Adrenal gland (tissue), 12 donors: Measurements from ENCODE around the gene PNPLA5. TPM values are rescaled to one million over a fixed set of nuclear protein-coding genes. Genes with fewer than 3 reads are reported as not detected.

ENCODE experiments used
- DNase-seq, 7 donors: peaks; one replicate each; pipeline ENCODE4 v3.0.0-alpha.2; 2019 to 2020
- H3K27ac ChIP-seq, 5 donors: fragments of 200-600 bp; sonication (generic) in 4 of 5; 1 replicate in 3 of 5; 2 replicates in 2 of 5; pipeline versions ENCODE4 v1.5.1 to v1.8.0; 2016 to 2020; ENCODE audit warnings: mild to moderate bottlenecking in 1 of 5
- H3K27me3 ChIP-seq: fragments of 200-600 bp; 2 replicates; pipeline ENCODE4 v1.8.0; 2021
- H3K36me3 ChIP-seq, 2 donors: fragments of 200-600 bp; replicated peaks in 1 of 2; 1 replicate in 1 of 2; 2 replicates in 1 of 2; pipeline versions ENCODE4 v1.5.1 to v1.8.0; 2018 to 2022
- H3K4me1 ChIP-seq, 2 donors: fragments of 200-600 bp; replicated peaks in 1 of 2; 1 replicate in 1 of 2; 2 replicates in 1 of 2; pipeline versions ENCODE4 v1.5.1 to v1.8.0; 2018 to 2021
- H3K4me3 ChIP-seq, 4 donors: fragments of 200-600 bp; sonication (generic) in 3 of 4; one replicate each; pipeline ENCODE4 v1.5.1; 2016 to 2018
- H3K9me3 ChIP-seq, 3 donors: fragments of 200-600 bp; sonication (generic) in 1 of 3; replicated peaks in 1 of 3; 1 replicate in 2 of 3; 2 replicates in 1 of 3; pipeline versions ENCODE4 v1.5.1 to v1.8.0; 2016 to 2021
- POLR2A ChIP-seq, 2 donors: fragments of 450-650 bp; IDR thresholded peaks; one replicate each; pipeline ENCODE4 v1.6.1; 2017; ENCODE audit warnings: antibody characterized with exemption in 2 of 2, mild to moderate bottlenecking in 2 of 2, moderate library complexity in 1 of 2
- WGBS, 4 donors: extraction: QIAGEN DNeasy Blood & Tissue Kit in 2 of 4; methylation state at CpG; one replicate each; pipeline versions ENCODE4 v1.1.5 to v1.1.7; 2013 to 2017; 5-methylcytosine and 5-hydroxymethylcytosine counted together
- intact Hi-C, 2 donors: fragments of 100-400 bp; cut with DNase I; formaldehyde crosslinking; loops; one replicate each; pipeline versions ENCODE4 v1.14.1 to v1.15.0; 2022 to 2023
- polyA plus RNA-seq, 3 donors: library from polyadenylated mRNA; stranded (reverse); fragments of 200-250 nt in 2 of 3; fragments of 350-450 nt in 1 of 3; fragmentation: Illumina TruSeq in 1 of 3; extraction: RNeasy Lipid Tissue Mini Kit (QIAGEN cat#74804) in 1 of 3; gene quantifications; one replicate each; pipeline ENCODE4 v1.2.3, GENCODE V29; 2013 to 2014
- total RNA-seq, 9 donors: library from RNA; depleted of rRNA in 4 of 9; stranded (reverse); fragments of >200 nt in 4 of 9; fragments of 120-200 nt in 1 of 9; fragmentation: NEBNext Ultra II Directional in 1 of 9; extraction: Animal tissue kit (Norgen Biotek cat#: 25700) in 1 of 9; gene quantifications; one replicate each; pipeline versions ENCODE4 v1.1.0 to v1.2.4, GENCODE V29; 2013 to 2023
- TF ChIP-seq, protein P1 (sequence below), 6 experiments: fragments of 450-650 bp in 4 of 6; fragments of 200-600 bp in 2 of 6; sonication (generic) in 1 of 6; IDR thresholded peaks; 1 replicate in 5 of 6; 2 replicates in 1 of 6; pipeline versions ENCODE4 v1.5.1 to v1.8.0; 2016 to 2021; ENCODE audit warnings: antibody characterized with exemption in 6 of 6, mild to moderate bottlenecking in 2 of 6, moderate library complexity in 1 of 6
- donor health status: healthy with polysubstance abuse.
- donor health status: Bipolar disorder and iron deficiency.
- donor health status: DM: yes; HTN: yes; CAD: no.
- donor health status: DM: no; HTN: no; CAD: no.
- donor health status: DM: no; HTN: no; CAD: no.
- donor health status: DM: yes; HTN: yes; CAD: no.

The PNPLA5 gene
- total and polyA plus RNA-seq, 12 donors: not detected

- no peak for DNase-seq
- Histone ChIP-seq H3K36me3 (no peaks in the 10 kb centered on the region), H3K4me3 (no peak overlapping the region), H3K9me3 (no peaks in the 10 kb centered on the region), H3K27ac (no peak overlapping the region), H3K27me3 (no peaks in the 10 kb centered on the region), H3K4me1 (no peaks in the 10 kb centered on the region)
- 69 to 73% (median 73%) methylated on average over 3 to 12 of the region's 12 CpGs; no CpG with 5 or more reads in 1 of the 4 donors for whole genome bisulfite sequencing, 4 donors
- TF ChIP-seq, protein P1, sequence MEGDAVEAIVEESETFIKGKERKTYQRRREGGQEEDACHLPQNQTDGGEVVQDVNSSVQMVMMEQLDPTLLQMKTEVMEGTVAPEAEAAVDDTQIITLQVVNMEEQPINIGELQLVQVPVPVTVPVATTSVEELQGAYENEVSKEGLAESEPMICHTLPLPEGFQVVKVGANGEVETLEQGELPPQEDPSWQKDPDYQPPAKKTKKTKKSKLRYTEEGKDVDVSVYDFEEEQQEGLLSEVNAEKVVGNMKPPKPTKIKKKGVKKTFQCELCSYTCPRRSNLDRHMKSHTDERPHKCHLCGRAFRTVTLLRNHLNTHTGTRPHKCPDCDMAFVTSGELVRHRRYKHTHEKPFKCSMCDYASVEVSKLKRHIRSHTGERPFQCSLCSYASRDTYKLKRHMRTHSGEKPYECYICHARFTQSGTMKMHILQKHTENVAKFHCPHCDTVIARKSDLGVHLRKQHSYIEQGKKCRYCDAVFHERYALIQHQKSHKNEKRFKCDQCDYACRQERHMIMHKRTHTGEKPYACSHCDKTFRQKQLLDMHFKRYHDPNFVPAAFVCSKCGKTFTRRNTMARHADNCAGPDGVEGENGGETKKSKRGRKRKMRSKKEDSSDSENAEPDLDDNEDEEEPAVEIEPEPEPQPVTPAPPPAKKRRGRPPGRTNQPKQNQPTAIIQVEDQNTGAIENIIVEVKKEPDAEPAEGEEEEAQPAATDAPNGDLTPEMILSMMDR (IDR thresholded peaks at IDR 0.05): no peak
- no peak for TF ChIP-seq POLR2A (IDR thresholded peaks at IDR 0.05)
- intact Hi-C loops: no loop called here
These were observed 56.6 kb downstream of the PNPLA5 start for GRCh38 chr22:43835166-43835565.

DNA sequence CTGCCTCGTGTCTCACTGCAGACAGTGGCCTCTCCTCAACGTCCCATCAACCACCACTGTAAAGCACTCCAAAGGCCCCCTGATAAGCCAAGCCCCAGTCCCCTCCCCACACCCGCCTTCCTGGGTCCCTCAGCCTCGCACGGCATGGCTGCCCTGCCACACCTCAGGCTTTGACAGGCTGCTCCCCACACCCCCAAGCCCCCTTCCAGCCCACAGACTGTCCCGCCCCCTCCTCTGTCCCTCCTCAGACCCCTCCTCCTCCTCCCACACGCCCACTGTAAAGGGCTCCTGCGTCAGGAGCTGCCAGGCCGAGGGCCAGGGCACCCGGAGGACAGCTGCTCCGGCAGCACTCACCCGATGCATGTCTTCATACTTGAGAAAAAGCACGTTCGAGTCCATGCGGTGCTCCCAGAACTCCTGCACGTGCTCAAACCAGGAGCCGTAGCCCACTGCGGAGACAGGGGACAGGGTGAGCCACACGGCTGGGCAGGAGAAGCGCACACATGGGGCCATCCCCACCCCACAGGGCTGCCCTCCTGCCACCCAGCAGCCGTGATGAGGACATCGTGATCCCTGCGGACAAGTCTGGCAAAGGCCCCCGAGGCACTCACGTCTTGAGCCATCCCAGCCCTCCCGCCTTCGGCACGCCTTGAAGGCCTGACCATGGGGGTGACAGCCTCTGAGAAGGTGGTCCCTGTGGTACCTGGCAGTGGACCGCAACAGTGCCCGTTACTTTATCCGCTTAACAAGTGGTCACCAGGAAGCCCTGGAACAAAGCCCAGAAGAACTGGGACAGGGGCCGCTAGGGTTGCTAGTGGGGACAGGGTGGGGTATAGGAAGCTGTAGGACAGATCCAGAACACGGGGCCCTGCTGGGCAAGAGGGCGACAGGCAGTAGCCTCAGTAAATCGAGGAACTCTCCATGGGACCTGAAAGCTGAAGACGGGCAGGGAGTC is 58.2 kb downstream of the PNPLA5 start:
- WGBS, 4 donors: 65 to 83% (median 76%) methylated on average over 14 to 36 of the region's 36 CpGs
- no peaks in the 10 kb centered on the region for H3K36me3 ChIP-seq
- intact Hi-C loops: no loop called here
- no peak for TF ChIP-seq POLR2A (IDR thresholded peaks at IDR 0.05)
- TF ChIP-seq, protein P1 (IDR thresholded peaks at IDR 0.05): no peak
- DNase-seq: no peak
- no peaks in the 10 kb centered on the region for H3K9me3 ChIP-seq
- H3K27ac ChIP-seq: no peak overlapping the region
- no peaks in the 10 kb centered on the region for H3K4me1 ChIP-seq
- H3K4me3 ChIP-seq: no peak overlapping the region
- no peaks in the 10 kb centered on the region for H3K27me3 ChIP-seq

- WGBS, 4 donors: 68 to 93% (median 91%) methylated on average over 2 to 18 of the region's 18 CpGs
- Histone ChIP-seq H3K36me3 (no peaks in the 10 kb centered on the region), H3K27me3 (no peaks in the 10 kb centered on the region), H3K27ac (no peak overlapping the region), H3K4me3 (no peak overlapping the region), H3K4me1 (no peaks in the 10 kb centered on the region), H3K9me3 (no peaks in the 10 kb centered on the region)
- TF ChIP-seq POLR2A (IDR thresholded peaks at IDR 0.05): no peak
- TF ChIP-seq, protein P1 (IDR thresholded peaks at IDR 0.05): no peak
- DNase-seq: no peak
- intact Hi-C loops: no loop called here
These were observed 59.2 kb downstream of the PNPLA5 start for GRCh38 chr22:43832393-43833265.
